K562 (cell line): ENCODE measurements around the gene PDPK1. TPM values are rescaled to one million over a fixed set of nuclear protein-coding genes. Genes with fewer than 3 reads are reported as not detected.
A peak's percentile ranks its signal among the peaks of the same experiment; 100 is the strongest.

Experiments used
- C11orf30 ChIP-seq: fragments of 450-650 bp; IDR thresholded peaks from 2 replicates; pipeline ENCODE4 v1.6.1; 2016; ENCODE audit warnings: low read depth, mild to moderate bottlenecking
- CC2D1A ChIP-seq: fragments of 450-650 bp; IDR thresholded peaks from 2 replicates; pipeline ENCODE4 v1.6.1; 2017; ENCODE audit warnings: mild to moderate bottlenecking
- GATAD2A ChIP-seq: fragments of 450-650 bp; IDR thresholded peaks from 2 replicates; pipeline ENCODE4 v1.6.1; 2017
- HMG20A ChIP-seq: fragments of 450-650 bp; formaldehyde crosslinking; conservative IDR thresholded peaks from 2 replicates; pipeline ENCODE4 v1.4.0; 2020; ENCODE audit warnings: mild to moderate bottlenecking, mixed read lengths
- PHF20 ChIP-seq: fragments of 450-650 bp; IDR thresholded peaks from 2 replicates; pipeline ENCODE4 v1.6.1; 2018; ENCODE audit not compliant: partially characterized antibody
- PHF8 ChIP-seq: fragments of 200-600 bp; sonication (generic); IDR thresholded peaks from 2 replicates; pipeline ENCODE4 v1.6.1; 2012; ENCODE audit warnings: mixed run types, mild to moderate bottlenecking, inconsistent platforms, low read length, moderate library complexity, borderline replicate concordance
- RBM22 ChIP-seq: fragments of 200-400 bp; formaldehyde crosslinking; IDR thresholded peaks from 2 replicates; pipeline ENCODE4 v1.6.1; 2018; ENCODE audit warnings: low read length, low read depth; ENCODE audit not compliant: poor library complexity, severe bottlenecking
- SIN3B ChIP-seq: fragments of 450-650 bp; IDR thresholded peaks from 2 replicates; pipeline ENCODE4 v1.6.1; 2017; ENCODE audit warnings: low read depth, mild to moderate bottlenecking, moderate library complexity
- SMAD3 ChIP-seq: fragments of 450-650 bp; formaldehyde crosslinking; conservative IDR thresholded peaks from 2 replicates; pipeline ENCODE4 v1.4.0; 2020; ENCODE audit warnings: mild to moderate bottlenecking
- SNIP1 ChIP-seq: fragments of 450-650 bp; IDR thresholded peaks from 2 replicates; pipeline ENCODE4 v1.7.1; 2017; ENCODE audit warnings: low read depth, mild to moderate bottlenecking
- TEAD1 ChIP-seq, 2 experiments: fragments of 450-650 bp in 1 of 2; sonication (generic) in 1 of 2; formaldehyde crosslinking; IDR thresholded peaks; 2 replicates each; pipeline versions ENCODE4 v1.4.0 to v1.8.0; 2020 to 2022; ENCODE audit warnings: mild to moderate bottlenecking in 2 of 2, missing genetic modification reagents in 1 of 2
- TGIF2 ChIP-seq: sonication (generic); formaldehyde crosslinking; IDR thresholded peaks from 2 replicates; pipeline ENCODE4 v1.8.1; 2022; ENCODE audit warnings: mild to moderate bottlenecking, missing genetic modification reagents, moderate library complexity
- TOE1 ChIP-seq, 2 experiments: fragments of 450-650 bp in 1 of 2; sonication (generic) in 1 of 2; formaldehyde crosslinking in 1 of 2; IDR thresholded peaks; 2 replicates each; pipeline versions ENCODE4 v1.7.1 to v1.8.0; 2016 to 2022; ENCODE audit warnings: borderline replicate concordance in 2 of 2, mild to moderate bottlenecking in 2 of 2, antibody characterized with exemption in 1 of 2, inconsistent platforms in 1 of 2, low read depth in 1 of 2, missing genetic modification reagents in 1 of 2, moderate library complexity in 1 of 2
- ZNF217 ChIP-seq: sonication (generic); formaldehyde crosslinking; IDR thresholded peaks from 2 replicates; pipeline ENCODE4 v1.8.0; 2022; ENCODE audit warnings: mild to moderate bottlenecking, missing genetic modification reagents
- ZNF408 ChIP-seq: fragments of 250-450 bp; sonication (Bioruptor Pico); IDR thresholded peaks from 2 replicates; pipeline ENCODE4 v1.4.0; 2020; ENCODE audit warnings: low read depth, mild to moderate bottlenecking, moderate library complexity
- polyA plus RNA-seq, 8 experiments: library from polyadenylated mRNA; depleted of rRNA in 4 of 8; stranded (reverse) in 5 of 8; unstranded in 3 of 8; fragments of >200 nt; fragmentation: Nextera tagmentation in 2 of 8; fragmentation: Illumina TruSeq in 1 of 8; extraction: Ambion mirVana in 2 of 8; extraction: Trizol in 1 of 8; gene quantifications; 2 replicates each; pipeline versions ENCODE4 v1.2.1 to v1.2.3, GENCODE V29; 2011 to 2014; ENCODE audit warnings: inconsistent platforms in 1 of 8, missing spikeins in 1 of 8
- total RNA-seq, 7 experiments: library from RNA; depleted of rRNA in 6 of 7; stranded (reverse); fragments of >200 nt in 6 of 7; fragmentation: Illumina TruSeq in 2 of 7; extraction: Trizol in 2 of 7; gene quantifications; 2 replicates each; pipeline versions ENCODE4 v1.2.1 to v1.2.3, GENCODE V29; 2011 to 2021; ENCODE audit warnings: low replicate concordance in 1 of 7
- TF ChIP-seq, protein P1 (sequence below), 3 experiments: fragments of 200-800 bp in 1 of 3; fragments of 250-450 bp in 1 of 3; fragments of 450-650 bp in 1 of 3; sonication (Bioruptor Pico) in 1 of 3; sonication (Bioruptor generic) in 1 of 3; formaldehyde crosslinking in 1 of 3; IDR thresholded peaks; 2 replicates each; pipeline versions ENCODE4 v1.6.1 to v1.8.0; 2016 to 2022; ENCODE audit warnings: mild to moderate bottlenecking in 2 of 3, missing genetic modification characterization in 2 of 3, missing compliant biosample characterization in 1 of 3, moderate library complexity in 1 of 3
- TF ChIP-seq, protein P2 (sequence below): fragments of 450-650 bp; IDR thresholded peaks from 2 replicates; pipeline ENCODE4 v1.6.1; 2018; ENCODE audit not compliant: partially characterized antibody

Gene PDPK1
- total and polyA plus RNA-seq, 9 of the 15 experiments (the other 6 are each of a cell fraction or from before 2014, with no cell fraction given) = 4.0 to 37.2 (median 18.7) TPM

- TF ChIP-seq TEAD1 (CRISPR knock-in tag; IDR thresholded peaks at IDR 0.05) (peak; percentile 54 to 68; a peak in 2 of 4 replicates), PHF20 (peak; percentile 76), HMG20A (CRISPR knock-in tag) (no peak), C11orf30 (peak; percentile 53), GATAD2A (no peak), ZNF408 (CRISPR knock-in tag) (no peak), SIN3B (peak; percentile 74), SMAD3 (CRISPR knock-in tag) (no peak), CC2D1A (no peak), SNIP1 (no peak), RBM22 (peak; percentile 63), PHF8 (peak; percentile 79), ZNF217 (CRISPR knock-in tag) (no peak), TGIF2 (peak; percentile 64; the same call in 1 of the 2 replicates), TOE1 (IDR thresholded peaks at IDR 0.05; ENCODE audit: borderline replicate concordance) (peak; percentile 91; the same call in 1 of the 2 replicates), TOE1 (CRISPR knock-in tag; IDR thresholded peaks at IDR 0.05; ENCODE audit: borderline replicate concordance, low read depth) (no peak)
- TF ChIP-seq, protein P1, sequence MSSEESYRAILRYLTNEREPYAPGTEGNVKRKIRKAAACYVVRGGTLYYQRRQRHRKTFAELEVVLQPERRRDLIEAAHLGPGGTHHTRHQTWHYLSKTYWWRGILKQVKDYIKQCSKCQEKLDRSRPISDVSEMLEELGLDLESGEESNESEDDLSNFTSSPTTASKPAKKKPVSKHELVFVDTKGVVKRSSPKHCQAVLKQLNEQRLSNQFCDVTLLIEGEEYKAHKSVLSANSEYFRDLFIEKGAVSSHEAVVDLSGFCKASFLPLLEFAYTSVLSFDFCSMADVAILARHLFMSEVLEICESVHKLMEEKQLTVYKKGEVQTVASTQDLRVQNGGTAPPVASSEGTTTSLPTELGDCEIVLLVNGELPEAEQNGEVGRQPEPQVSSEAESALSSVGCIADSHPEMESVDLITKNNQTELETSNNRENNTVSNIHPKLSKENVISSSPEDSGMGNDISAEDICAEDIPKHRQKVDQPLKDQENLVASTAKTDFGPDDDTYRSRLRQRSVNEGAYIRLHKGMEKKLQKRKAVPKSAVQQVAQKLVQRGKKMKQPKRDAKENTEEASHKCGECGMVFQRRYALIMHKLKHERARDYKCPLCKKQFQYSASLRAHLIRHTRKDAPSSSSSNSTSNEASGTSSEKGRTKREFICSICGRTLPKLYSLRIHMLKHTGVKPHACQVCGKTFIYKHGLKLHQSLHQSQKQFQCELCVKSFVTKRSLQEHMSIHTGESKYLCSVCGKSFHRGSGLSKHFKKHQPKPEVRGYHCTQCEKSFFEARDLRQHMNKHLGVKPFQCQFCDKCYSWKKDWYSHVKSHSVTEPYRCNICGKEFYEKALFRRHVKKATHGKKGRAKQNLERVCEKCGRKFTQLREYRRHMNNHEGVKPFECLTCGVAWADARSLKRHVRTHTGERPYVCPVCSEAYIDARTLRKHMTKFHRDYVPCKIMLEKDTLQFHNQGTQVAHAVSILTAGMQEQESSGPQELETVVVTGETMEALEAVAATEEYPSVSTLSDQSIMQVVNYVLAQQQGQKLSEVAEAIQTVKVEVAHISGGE (CRISPR knock-in tag; IDR thresholded peaks at IDR 0.05) = no peak
- TF ChIP-seq, protein P2, sequence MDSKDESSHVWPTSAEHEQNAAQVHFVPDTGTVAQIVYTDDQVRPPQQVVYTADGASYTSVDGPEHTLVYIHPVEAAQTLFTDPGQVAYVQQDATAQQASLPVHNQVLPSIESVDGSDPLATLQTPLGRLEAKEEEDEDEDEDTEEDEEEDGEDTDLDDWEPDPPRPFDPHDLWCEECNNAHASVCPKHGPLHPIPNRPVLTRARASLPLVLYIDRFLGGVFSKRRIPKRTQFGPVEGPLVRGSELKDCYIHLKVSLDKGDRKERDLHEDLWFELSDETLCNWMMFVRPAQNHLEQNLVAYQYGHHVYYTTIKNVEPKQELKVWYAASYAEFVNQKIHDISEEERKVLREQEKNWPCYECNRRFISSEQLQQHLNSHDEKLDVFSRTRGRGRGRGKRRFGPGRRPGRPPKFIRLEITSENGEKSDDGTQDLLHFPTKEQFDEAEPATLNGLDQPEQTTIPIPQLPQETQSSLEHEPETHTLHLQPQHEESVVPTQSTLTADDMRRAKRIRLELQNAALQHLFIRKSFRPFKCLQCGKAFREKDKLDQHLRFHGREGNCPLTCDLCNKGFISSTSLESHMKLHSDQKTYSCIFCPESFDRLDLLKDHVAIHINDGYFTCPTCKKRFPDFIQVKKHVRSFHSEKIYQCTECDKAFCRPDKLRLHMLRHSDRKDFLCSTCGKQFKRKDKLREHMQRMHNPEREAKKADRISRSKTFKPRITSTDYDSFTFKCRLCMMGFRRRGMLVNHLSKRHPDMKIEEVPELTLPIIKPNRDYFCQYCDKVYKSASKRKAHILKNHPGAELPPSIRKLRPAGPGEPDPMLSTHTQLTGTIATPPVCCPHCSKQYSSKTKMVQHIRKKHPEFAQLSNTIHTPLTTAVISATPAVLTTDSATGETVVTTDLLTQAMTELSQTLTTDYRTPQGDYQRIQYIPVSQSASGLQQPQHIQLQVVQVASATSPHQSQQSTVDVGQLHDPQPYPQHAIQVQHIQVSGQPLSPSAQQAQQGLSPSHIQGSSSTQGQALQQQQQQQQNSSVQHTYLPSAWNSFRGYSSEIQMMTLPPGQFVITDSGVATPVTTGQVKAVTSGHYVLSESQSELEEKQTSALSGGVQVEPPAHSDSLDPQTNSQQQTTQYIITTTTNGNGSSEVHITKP = peak; percentile 98
These were observed 24.2 kb upstream of the PDPK1 start, which contains the start of gene ATP6V0C (continued) for GRCh38 chr16:2513405-2514332.
